NB4 (cell line): ENCODE results near the gene TENM4.

Experiments
- CTCF ChIP-seq: IDR thresholded peaks from one replicate; pipeline ENCODE4 v1.5.1; 2012; ENCODE audit warnings: low read depth, low read length
- MAX ChIP-seq: IDR thresholded peaks from 2 replicates; pipeline ENCODE4 v1.6.1; 2011; ENCODE audit warnings: low read depth, low read length
- MYC ChIP-seq: IDR thresholded peaks from 2 replicates; pipeline ENCODE4 v1.6.1; 2011; ENCODE audit warnings: low read depth, low read length
- POLR2A ChIP-seq: IDR thresholded peaks from 2 replicates; pipeline ENCODE4 v1.6.1; 2011; ENCODE audit warnings: mild to moderate bottlenecking; ENCODE audit not compliant: insufficient read length; ENCODE audit errors: extremely low read depth

GRCh38 chr11:78694152-78694551 is 746.7 kb downstream of the TENM4 start:
- TF ChIP-seq MAX (no peak), POLR2A (no peak), CTCF (no peak), MYC (no peak)
